Embryonic facial prominence (tissue), 1 donor: ENCODE measurements around the gene CDC27.
"Not testable (repeated sequence)": the region's sequence is repeated elsewhere in the genome, so short reads cannot be mapped to it uniquely, and the experiment has no call there.

Experiments
- DNase-seq: peaks from one replicate; pipeline ENCODE4 v3.0.0-alpha.2; 2016; ENCODE audit errors: extremely low spot score

The CDC27 gene, protein sequence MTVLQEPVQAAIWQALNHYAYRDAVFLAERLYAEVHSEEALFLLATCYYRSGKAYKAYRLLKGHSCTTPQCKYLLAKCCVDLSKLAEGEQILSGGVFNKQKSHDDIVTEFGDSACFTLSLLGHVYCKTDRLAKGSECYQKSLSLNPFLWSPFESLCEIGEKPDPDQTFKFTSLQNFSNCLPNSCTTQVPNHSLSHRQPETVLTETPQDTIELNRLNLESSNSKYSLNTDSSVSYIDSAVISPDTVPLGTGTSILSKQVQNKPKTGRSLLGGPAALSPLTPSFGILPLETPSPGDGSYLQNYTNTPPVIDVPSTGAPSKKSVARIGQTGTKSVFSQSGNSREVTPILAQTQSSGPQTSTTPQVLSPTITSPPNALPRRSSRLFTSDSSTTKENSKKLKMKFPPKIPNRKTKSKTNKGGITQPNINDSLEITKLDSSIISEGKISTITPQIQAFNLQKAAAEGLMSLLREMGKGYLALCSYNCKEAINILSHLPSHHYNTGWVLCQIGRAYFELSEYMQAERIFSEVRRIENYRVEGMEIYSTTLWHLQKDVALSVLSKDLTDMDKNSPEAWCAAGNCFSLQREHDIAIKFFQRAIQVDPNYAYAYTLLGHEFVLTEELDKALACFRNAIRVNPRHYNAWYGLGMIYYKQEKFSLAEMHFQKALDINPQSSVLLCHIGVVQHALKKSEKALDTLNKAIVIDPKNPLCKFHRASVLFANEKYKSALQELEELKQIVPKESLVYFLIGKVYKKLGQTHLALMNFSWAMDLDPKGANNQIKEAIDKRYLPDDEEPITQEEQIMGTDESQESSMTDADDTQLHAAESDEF

GRCh38 chr17:47188876-47189731 is at the start of gene CDC27:
Gene CDC27 (minus strand): TSS chr17:47189295. CDS start chr17:47189172, 123 bp downstream.
- DNase-seq, result peak; percentile 97

DNA sequence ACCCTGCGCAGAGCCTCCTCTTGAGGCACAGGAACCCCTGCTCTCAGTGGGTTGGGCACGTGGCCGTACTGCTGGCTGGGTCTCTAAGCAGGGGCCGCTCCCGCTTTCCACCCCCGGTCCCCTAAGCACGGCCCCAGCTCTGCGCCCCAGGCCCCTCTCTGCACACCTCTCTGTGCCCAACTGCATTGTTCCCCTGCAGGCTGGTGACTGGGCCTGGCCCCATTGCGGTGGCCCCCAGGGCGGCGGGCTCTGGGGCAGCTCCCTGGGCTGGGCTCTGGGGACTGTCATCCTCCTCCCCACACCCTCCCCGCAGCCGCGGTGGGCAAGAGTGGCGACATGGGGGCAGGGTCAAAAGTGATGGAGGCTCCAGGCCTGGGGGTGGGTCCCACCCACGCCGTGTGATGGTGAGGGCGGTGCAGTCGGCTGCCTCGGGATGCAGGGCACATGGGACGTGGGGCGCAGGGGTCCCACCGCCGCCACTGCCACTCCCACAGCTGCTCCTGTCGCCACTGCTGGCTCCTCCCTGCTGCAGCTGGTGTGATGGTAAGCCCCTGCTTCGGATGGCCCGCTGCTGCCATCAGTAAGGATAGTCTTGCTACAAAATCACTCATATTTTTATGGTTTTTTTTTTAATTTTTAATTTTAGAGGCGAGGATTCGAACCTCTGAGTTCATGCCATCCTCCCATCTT is 49.4 kb upstream of the CDC27 start:
- DNase-seq, result no peak

DNA sequence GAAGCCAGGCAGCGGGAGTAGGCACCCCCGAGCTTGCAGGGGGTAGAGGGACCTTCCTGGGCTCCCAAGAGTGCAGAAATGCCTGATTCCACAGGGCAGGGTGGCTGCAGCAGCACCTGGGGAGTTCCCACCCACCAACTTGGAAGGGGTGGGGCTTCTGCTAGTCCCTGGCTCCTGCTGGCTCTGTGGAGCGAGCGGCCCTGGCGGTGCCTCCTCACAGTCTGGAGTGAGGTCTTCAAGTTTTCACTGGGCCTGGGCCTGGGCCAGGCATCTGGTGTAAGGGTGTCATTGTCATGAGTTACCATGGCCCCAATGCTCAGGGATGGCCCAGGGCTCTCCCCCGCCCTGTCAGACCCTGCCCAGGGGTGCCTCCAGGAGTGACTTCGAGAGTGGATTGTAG is 48.7 kb upstream of the CDC27 start:
- DNase-seq, result no peak

GRCh38 chr17:47235923-47236322 is 46.8 kb upstream of the CDC27 start:
- DNase-seq, result no peak

- DNase-seq, result no peak
These were observed 46.4 kb upstream of the CDC27 start for GRCh38 chr17:47235506-47235905.

DNA sequence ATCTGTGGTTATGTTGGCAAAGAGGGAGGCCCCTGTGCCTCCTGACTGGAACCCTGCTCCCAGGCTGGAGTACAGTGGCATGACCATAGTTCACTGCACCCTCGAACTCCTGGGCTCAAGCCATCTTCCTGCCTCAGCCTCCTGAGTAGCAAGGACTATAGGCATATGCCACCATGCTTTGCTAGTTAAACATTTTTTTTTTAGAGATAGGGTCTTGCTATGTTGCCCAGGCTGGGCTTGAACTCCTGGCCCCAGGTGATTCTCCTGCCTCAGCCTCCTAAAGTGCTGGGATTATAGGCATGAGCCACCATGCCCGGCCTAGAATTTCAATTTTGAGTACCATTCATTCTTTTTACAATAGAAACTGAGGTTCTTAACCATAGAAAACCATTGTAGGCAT is 43.4 kb upstream of the CDC27 start:
- DNase-seq, result no peak

DNA sequence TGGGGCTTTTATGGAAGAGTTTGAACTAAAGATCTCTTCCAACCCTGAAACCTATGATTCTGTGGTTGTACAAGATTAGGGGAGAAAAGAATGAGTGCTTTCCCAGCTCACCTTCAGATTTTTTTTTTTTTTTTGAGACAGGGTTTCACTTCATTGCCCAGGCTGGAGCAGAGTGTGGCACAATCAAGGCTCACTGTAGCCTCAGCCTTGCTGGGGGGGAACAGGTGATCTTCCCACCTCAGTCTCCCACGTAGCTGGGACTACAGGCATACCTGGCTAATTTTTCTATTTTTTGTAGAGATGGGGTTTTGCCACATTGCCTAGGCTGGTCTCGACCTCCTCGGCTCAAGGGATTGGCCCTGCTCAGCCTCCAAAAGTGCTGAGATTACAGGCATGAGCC is 42.8 kb upstream of the CDC27 start:
- no peak for DNase-seq

DNA sequence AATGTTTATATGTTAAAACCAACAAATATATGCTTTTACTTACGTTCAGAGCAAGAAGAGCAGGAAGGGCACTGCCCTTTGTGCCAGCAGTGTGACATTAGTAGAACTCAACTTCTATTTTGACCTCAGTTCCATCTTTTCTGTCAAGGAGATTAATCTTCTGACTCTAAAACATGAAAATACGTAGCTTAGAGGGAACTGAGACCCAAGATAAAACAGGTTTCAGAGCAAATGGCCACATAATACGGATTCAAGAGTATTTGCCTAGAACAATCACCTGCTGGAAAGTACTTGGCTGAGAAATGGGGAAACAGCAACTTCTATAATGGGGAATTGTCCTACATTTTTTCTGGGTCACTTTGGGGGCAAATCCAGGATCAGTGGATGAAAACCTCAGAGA is 42.2 kb upstream of the CDC27 start:
- DNase-seq, result no peak

- DNase-seq, result no peak
These were observed 41.8 kb upstream of the CDC27 start for GRCh38 chr17:47230864-47231263.

GRCh38 chr17:47229535-47230443 is 40.7 kb upstream of the CDC27 start:
- peak; percentile 81 for DNase-seq

DNA sequence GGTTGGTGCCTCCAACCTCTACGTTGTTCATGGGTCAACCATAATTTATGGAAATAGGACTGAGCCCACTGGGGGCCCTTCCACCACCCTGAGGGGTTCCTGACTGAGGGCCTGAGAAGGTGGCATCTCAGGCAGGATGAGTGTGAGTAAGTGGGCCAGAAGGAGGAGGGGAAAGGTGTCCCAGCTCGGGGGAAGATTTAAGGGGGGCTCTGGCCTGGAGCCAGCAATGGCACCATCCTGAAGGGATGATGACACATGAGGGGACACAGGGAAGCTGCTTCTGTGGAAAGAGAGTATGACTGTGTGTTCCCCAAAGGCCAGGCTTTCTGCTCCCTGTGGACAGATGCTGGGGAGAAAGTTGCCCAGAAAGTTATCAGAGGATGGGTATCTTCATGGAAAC is 38.8 kb upstream of the CDC27 start:
- no peak for DNase-seq

GRCh38 chr17:47225911-47226688 is 37.0 kb upstream of the CDC27 start:
- DNase-seq, result no peak

DNA sequence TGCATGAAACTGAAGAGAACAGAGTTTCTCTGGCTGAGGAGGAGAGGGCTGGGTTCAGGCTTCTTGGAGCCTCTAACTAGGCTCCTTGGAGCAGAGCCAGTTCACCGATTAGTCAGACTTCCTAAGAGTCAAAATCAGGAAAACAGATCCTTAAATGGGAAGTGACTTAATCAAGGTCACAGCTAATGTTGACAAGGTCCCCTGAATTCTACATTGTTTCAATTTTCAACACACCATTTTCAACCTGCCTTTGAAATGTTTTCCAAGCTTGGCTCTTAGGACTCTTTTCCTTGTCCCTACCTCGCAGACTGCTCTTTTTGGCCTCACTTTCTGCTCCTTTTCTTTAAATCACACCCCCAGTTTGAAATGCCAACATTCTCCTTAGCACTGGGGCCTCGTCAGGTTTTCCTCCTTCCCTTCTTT is 36.4 kb upstream of the CDC27 start:
- DNase-seq, result no peak

DNA sequence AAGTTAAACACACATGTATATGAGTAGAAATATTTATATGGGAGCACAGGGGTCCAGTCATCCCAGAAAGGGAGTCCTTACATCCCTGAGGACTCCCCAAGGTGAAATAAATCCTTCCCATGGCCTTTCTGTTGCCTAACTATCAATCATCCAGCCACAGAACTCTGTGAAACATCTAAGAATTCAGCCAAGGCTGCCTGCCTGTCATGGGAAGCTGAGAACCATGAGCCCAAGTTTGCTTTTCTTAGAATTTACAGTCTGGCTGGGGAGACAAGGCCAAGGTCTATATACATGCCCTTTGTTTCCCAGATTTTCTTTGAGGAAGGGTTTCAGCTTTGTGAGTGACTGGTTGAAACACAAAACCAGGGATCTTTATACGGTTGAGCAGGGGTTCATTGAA is 35.9 kb upstream of the CDC27 start:
- no peak for DNase-seq

- DNase-seq, result not testable (repeated sequence)
These were observed 35.0 kb upstream of the CDC27 start for GRCh38 chr17:47224077-47224476.

DNA sequence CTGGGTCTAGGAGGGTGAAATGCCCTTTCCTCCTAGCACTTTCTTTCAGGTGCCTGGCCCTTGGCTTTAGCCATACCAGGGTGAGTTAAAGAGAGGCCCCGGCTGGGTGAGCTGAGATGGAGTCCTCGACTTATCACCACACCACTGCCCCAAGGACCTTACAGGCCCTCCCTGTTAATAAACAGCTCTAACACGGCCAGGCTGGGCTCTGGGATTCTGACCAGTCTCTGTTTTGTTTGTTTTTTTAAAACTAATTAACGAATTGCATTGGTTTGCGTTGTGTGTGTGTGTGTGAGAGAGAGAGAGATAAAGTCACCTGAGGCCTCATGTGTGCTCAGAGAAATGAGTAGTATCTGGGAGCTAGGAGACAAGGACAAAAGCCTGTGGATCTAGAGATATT is 34.4 kb upstream of the CDC27 start:
- DNase-seq, result no peak

GRCh38 chr17:47223007-47223406 is 33.9 kb upstream of the CDC27 start:
- no peak for DNase-seq

DNA sequence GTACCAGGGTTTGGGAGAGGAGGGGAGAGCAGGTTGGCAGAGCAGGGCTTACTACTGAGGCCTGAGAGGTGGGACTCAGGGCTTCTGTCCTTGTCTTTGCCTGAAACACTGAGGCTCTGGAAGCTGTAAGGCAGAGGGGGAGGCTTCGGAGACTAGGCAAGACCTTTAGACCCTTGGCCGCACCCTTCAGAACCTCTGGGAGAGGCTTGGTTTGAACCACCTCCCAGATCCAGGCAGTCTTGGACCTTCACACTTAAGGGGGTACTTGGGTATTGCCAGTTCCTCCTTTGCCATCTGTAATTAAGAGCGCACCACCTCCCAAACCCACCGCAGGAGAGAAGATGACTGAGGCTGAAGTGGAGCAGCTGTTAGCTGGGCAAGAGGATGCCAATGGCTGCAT is 33.0 kb upstream of the CDC27 start:
- DNase-seq, result no peak

- no peak for DNase-seq
These were observed 32.1 kb upstream of the CDC27 start for GRCh38 chr17:47221154-47221553.
